Ureter (tissue), 1 donor: ENCODE results near the gene DIAPH2. TPM values are rescaled to one million over a fixed set of nuclear protein-coding genes. Genes with fewer than 3 reads are reported as not detected.
"Not testable (repeated sequence)": the region's sequence is repeated elsewhere in the genome, so short reads cannot be mapped to it uniquely, and the experiment has no call there.

Experiments
- DNase-seq: peaks from one replicate; pipeline ENCODE4 v3.0.0-alpha.2; 2020; ENCODE audit warnings: low spot score
- total RNA-seq: library from RNA; stranded (reverse); gene quantifications from one replicate; pipeline ENCODE4 v1.2.4, GENCODE V29; 2023
- donor health status: DM: yes; HTN: yes; CAD: no.

Gene DIAPH2
- total RNA-seq, 1 donor from 2014 or later, result 32.5 TPM

DNA sequence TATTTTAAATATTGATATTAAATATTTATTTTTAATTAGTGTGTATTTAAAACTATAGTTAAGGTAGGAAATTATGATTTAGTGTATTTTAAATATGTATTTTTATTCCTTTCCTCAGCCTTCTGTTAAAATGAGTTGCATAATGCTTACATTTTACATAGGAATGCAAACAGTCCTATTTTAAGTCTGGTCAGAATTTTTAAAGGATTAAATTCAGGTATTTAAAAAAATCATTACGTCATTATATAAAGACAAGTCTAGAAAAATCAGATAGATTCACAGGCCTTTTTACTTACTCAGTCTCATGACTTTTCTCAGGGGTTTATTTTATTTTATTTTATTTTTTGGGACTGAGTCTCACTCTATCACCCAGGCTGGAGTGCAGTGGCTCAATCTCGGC lies 148.7 kb downstream of the DIAPH2 start:
- no peak for DNase-seq

DNA sequence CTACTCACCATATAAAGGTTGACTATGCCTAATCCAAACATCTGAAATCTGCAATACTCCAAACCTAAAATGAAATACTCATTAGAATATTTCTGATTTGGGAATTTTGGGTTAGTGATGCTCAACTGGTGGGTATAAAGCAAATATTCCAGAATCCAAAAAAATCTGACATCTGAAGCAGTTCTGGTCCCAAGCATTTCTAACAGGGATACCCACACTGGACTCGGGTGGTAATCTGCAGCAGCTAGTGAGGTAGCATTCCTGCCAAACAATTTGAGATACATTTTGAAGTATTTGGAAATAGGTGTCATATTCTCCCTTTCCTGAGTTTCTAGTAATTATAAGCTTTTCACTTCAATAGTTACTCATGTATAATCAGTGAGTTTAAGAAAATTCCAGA lies 149.5 kb downstream of the DIAPH2 start:
- DNase-seq, result no peak

DNA sequence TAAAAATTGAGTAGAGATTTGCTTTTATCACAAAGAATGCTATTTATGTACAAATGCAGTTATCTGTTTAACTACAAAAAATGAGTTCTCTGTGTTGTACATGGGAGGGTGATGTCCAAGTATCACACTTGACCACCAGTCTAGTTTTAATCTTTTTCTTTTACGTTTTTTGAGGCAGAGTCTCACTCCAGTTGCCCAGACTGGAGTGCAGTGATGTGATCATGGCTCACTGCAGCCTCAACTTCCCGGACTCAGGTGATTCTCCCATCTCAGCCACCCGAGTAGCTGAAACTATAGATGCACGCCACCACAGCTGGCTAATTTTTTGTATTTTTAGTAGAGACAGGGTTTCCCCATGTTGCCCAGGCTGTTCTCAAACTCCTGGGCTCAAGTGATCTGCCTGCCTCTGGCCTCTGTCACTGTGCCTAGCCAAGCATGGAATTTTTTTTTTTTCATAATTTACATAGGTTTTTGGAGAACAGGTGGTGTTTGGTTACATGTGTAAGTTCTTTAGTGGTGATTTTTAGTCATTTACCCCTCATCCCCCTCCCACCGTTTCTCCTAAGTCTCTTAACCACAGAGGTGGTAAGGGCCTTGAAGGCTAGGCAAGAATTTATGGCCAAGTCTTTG lies 151.1 kb downstream of the DIAPH2 start:
- DNase-seq, result no peak

DNA sequence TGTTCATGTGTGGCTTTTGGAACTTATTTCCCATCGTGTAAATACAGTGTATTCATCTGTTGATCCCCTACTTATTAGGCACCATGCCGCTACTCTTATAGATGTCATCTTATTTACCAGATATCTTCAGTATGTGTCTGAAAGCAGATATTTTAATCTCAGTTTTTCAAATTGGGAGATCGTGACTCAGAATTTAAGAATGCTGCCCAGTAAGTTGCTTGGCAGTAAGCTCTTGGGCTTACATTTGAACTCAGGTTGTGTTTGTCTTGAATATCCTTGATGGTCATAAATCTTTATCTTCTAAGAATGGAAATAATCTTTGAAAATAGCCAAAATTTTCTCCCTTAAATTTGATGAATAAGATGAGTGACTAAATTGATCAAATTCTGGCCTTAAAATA lies 153.2 kb downstream of the DIAPH2 start:
- DNase-seq, result no peak

DNA sequence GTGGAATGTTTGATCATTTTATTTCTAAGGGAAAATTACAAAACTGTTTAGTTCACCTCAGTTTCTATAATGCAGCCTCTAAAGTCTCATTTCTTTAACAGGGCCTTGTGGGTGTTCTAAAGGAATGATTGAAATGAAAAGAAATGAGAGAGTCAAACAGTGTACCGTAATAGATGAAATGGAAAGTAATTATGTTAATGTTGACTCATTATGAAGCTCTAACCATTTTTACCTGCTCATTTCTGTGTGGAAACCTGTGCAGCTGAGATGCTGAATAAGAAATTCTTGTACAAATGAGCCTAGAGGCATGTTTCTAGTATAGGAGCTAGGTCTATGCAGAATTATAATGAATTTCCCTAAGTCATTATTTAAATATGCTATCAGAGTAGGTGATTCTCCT lies 153.9 kb downstream of the DIAPH2 start:
- DNase-seq, result no peak

DNA sequence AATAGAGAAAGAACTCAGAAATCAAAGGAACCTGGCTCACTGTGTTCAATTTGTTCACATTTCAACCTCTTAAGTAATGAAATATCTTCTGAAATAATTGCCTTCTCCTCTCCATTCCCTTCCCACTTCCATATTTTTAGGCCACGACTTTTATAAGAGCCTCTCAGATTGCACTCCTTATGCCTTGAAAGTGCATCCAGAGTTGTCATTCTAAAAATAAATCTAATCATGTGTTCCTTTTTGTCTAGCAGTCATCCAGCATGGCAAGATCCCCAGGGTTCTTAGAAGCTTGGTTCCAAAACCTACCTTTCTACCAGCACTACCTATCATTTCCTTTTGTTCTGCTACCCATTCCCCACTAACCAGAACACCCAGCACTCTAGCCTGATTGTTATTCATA lies 156.7 kb downstream of the DIAPH2 start:
- no peak for DNase-seq

DNA sequence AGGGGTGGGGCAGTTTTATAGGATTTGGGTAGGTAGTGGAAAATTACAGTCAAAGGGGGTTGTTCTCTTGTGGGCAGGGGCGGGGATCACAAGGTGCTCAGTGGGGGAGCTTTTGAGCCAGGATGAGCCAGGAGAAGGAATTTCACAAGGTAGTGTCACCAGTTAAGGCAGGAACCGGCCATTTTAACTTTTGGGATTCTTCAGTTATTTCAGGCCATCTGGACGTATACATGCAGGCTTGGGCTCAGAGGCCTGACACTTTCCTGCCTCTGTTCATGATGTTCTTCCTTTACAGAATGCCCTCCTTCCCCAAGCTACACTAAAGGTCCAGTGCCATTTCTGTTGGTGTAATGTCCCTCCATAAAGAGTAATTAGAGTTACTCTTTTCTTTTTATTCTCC lies 157.2 kb downstream of the DIAPH2 start:
- not testable (repeated sequence) for DNase-seq

DNA sequence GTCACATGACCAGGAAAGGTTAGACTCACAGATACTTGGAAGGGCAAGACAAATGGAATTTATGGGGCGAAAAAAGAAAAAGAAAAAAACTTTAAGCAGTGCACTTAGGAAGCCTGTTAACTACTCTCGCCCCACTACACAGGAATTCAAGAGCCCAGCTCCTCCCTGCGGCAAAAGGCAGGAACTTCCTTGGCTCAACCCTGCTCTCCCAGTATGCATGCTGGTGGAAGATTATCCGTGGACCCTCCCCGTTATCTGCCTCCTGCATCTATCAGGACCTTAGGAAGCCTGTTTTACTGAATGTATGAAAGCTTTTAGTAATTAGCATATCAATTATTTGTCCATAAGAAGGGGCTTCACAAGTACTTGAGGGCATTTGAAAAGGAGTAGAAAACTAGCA lies 158.9 kb downstream of the DIAPH2 start:
- DNase-seq, result no peak

DNA sequence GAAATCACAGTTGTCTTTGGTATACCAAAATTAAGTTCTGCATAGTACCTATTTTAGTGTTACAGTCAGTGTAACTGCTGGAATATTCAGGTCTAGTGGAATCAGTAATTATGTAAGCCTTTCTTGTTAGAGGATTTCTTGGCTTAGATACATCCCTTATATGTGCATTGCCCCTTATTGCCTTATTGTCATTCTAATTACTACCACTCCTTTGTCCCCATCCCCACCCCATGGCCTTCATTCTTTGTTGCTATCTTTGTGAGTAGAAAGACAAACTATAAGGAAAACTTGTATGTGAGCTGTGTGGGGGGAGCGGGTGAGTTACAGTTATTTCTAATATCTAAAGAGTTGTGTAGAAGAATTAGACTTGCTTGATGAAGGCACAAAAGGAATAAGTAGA lies 162.2 kb downstream of the DIAPH2 start:
- no peak for DNase-seq

DNA sequence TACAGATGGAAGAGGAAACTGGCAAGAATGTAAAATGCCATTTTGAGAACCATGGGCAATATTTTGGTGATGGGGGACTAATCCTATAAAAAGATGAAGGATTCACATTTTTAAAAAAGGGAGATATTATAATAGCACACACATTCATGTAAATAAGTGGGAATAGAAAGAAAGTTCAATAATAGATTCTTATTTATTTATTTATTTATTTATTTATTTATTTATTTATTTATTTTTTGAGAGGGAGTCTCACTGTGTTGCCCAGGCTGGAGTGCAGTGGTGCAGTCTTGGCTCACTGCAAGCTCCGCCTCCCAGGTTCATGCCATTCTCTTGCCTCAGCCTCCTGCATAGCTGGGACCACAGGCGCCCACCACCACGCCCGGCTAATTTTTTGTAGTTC lies 174.8 kb downstream of the DIAPH2 start:
- DNase-seq, result not testable (repeated sequence)

DNA sequence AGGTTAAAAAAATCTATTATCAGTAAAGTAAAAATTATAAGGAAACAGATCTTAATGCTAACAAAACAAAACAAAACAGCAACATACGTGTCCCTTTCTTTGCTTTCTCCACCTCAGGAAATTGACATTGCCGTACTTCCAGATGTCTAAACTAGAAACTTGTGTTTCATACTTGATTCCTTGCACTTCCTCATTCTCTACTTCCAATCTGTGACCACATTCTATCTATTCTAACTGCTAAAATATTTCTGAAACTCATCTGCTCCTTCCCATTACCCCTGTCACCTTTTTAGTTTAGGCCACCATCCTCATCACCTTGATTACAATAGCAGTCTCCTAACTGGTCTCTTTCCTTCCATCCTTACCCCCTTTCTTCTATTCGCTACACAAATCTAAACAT lies 176.6 kb downstream of the DIAPH2 start:
- no peak for DNase-seq

DNA sequence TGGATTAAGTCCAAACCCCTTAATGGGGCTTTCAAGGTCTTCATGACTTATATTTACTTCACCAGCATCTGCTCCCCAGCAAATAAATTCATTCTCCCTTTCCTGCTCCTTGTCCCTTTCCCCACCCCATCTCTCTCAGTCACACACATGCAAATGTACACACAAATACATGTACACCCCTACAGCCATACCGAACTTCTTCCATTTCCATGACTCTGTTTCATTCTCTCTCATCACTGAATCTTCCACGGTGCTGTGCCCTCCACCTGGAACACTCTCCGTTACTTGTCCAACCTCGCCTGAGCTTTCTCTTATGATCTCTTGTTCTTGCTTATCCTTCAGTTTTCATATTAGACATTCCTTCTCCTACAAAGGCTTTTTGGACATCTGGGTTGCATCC lies 177.0 kb downstream of the DIAPH2 start:
- DNase-seq, result no peak

DNA sequence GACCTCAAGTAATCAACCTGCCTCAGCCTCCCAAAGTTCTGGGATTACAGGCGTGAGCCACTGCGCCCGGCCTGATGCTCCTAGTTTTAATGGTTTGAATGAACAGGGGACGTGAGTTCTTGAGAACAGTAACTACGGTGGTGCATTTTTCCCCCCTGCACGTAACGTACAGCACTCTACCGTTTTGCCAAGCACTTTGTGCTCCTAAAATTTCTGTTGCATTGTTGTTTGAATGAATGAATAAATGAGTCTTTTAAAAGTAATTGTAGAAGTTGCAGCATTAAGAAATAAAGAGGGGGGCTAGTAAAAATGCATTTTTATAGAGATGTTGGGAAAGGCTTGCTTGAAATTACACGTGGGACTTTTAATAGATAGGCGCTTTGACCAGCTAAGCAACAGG lies 199.0 kb downstream of the DIAPH2 start, which contains the start of gene RPA4:
RPA4 (plus strand) TSS at position 301 of the 400 bp plus-strand sequence. CDS start 403 bp downstream, outside the sequence.
- no peak for DNase-seq

DNA sequence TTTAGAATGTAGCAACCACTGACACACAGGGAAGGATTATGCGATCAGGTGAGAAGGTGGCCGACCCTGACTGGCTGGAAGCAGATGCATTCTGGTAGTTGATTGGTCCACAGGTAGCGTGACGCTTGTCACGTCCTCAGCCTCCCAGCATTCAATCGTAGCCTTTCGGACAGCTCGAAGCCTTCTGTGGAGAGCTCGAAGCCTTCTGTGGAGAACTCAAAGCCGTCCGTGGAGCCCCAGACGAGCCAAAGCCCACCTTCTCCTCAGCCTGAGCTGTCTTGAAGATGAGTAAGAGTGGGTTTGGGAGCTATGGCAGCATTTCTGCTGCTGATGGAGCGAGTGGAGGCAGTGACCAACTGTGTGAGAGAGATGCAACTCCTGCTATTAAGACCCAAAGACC lies 199.4 kb downstream of the DIAPH2 start:
- no peak for DNase-seq

DNA sequence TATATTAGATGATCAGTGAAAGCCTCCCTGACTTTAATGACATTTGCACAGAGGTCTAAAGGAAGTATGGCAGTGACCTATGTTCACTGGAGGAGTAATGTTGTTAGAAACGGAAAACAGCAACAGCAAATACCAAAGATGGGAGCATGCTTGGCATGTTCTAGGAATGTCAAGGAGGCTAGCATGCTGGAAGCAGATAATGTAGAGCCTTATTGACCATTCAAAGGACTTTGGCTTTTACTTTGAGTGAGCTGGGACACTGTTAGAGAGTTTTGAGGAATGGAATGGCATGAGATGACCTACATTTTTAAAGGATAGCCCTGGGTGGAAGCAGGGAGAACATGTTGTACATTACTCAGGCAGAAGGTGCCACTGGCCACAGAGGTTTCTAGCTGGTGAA lies 205.1 kb downstream of the DIAPH2 start:
- DNase-seq, result no peak

DNA sequence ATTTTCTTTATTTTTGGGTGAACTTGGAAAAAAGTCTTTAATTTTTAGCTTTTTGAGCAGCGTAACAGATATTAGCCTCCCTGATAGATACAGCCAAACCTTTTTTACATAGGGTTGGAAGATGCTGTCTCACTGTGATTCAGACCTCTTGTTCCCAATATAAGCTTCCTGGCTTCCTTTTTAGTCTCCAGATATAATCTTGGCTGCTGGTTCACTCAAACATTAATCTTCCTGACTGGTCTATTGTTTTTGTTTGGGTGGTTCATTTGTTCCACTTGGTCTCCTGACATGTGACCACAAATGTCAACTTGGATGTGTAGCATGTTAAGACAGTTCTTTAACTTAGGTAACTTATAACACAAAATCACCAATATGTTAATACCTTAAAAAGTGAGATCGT lies 222.1 kb downstream of the DIAPH2 start:
- no peak for DNase-seq

DNA sequence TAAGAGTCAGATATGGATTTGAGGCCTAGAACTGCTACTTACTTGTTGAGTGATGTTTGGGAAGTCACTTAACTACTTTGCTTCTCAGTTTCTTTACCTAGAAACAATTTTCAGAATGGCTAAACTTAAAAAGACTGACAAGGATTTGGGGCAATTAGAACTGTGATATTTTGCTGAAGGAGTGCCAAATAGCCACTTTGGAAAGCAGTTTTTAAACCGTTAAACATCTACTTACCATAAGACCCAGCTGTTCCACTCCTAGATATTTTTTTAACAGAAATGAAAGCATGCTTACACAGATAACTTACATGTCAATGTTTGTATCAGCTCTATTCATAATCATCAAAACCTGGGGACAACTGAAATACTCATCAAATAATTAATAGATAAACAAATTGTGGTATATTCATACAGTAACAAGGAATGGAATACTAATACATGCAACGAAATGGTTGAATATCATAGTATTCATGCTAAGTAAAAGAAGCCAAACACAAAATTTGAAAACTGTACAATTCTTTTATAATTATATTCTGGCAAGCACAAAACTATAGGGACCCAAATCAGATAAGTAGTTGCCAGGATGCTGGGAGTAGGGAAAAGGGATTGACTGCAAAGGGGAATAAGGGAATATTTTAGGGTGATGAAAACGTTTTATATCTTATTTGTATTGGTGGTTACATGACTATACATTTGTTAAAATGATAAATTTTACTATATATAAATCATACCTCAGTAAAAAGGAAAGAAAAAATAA lies 223.1 kb downstream of the DIAPH2 start:
- no peak for DNase-seq

DNA sequence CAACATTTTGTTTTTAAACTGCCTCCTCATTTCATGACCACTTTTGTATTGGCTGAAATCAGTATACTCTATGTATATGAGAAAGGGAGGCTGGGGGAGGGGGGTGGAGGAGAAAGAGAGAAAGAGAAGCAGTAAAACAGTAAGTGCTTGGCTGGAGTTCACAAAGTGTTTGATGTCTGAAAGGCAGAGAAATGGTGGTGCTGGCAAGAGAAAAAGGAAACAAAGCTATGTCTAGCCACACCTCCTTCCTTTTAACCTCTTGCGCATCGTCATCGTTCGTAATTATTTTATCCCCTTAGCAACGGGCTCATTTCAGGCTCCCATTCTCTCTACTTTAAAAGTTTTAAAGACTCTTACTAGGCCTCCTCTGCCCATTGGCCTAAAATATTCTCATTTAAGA lies 224.6 kb downstream of the DIAPH2 start:
- DNase-seq, result no peak

DNA sequence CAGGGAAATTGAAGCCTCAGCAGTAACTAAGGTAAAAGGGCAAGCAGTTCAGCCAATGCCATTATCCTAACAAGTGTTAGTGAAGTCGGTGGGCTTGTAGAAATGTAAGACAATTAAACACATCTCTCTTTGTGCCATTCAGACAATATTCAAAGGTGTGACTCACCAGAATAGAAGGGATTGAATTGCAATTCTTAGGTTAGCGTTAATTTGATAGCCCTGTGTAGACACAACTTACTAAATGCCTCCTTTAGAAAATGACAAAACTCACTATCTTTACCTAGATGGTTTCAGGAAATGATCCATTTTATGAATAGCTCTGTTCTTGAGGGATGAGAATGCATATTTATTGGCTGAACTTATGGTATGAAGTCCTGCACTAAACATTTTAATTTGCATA lies 234.2 kb downstream of the DIAPH2 start:
- DNase-seq, result no peak

DNA sequence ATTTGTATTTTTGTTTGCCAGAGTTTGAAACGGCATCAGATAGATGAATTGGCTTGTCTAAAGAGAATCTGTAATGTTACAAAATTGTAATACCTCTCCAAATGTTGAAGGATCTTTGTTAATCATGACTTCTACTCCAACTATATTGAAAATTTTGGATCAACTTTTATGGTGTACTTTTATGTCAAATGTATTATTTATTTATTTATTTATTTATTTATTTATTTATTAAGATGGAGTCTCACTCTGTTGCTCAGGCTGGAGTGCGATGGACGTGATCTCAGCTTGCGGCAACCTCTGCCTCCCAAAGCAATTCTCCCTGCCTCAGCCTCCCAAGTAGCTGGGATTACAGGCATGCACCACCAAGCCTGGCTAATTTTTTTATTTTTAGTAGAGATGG lies 235.0 kb downstream of the DIAPH2 start:
- no peak for DNase-seq

DNA sequence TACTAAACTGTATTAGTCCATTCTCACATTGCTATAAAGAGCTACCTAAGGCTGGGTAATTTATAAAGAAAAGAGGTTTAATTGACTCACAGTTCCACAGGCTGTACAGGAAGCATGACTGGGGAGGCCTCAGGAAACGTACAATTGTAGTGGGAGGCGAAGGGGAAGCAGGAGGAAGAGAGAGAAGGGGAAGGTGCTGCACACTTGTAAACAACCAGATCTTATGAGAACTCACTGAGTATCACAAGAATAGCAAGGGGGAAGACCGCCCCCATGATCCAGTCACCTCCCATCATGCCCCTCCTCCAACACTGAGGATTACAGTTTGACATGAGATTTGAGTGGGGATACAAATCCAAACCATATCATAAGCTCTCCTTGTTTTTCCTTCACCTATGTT lies 239.9 kb downstream of the DIAPH2 start:
- DNase-seq, result no peak

DNA sequence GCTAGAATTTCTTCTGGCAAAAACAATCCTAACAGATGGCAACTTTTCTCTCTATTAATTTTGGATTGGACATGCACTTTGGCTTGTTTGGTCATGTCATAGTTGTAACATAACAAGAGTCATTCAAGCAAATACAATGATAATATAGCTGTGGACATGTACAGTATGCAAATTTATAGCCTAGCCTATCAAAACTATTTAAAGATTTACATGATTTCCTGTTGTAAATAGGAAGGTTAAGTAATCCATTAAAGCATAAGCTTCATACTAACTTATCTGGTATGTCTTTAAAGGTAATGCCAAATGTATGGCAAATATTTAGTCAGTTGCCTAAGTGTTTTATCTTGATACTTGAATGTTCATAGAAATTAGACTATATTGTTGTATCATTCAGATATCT lies 244.4 kb downstream of the DIAPH2 start:
- DNase-seq, result no peak

DNA sequence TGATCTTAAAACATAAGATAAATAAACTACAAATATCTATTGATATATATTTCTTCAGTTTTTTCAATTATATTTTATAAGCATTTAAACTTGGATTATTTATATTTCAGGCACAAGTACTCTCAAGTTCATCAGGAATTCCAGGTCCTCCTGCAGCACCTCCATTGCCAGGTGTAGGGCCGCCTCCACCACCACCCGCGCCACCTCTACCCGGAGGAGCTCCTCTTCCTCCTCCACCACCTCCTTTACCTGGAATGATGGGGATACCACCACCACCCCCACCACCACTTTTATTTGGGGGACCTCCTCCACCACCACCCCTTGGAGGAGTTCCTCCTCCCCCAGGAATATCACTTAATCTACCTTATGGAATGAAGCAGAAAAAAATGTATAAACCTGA lies 273.1 kb downstream of the DIAPH2 start:
- no peak for DNase-seq

DNA sequence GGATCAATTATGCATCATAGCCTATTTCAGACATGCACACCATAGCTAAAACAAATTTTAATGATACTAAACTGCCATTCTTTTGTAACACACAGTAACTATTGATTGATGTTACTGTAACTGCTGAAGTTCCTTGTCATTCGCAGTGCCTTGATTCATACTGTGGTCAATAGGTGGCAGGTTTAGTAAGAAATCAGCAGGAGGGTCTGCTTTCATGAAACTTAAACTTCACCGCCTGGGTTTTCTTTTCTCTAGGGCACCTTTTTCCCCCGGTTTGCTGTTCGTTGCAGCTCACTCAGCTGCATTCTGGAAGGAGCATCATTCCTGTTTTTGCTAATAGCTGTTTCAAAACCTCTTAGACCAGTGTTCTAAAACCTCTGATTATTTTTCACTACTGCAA lies 287.2 kb downstream of the DIAPH2 start:
- DNase-seq, result no peak
